Measurements from ENCODE around the gene TOR1B. TPM values are rescaled to one million over a fixed set of nuclear protein-coding genes. Genes with fewer than 3 reads are reported as not detected.

The TOR1B gene
- polyA plus RNA-seq, 1 experiment, result 31.0 TPM

- POLR2A ChIA-PET, result no interaction called here
- CTCF ChIA-PET, result no interaction called here
- no peak for TF ChIP-seq CTCF (IDR thresholded peaks at IDR 0.05; ENCODE audit: low read depth, low read length)
- Histone ChIP-seq H3K27me3 (ENCODE audit: control insufficient read depth, insufficient read depth, low read length) (no peaks in the 10 kb centered on the region), H3K9me3 (ENCODE audit: control insufficient read depth, insufficient read depth, low read length) (no peaks in the 10 kb centered on the region), H3K4me3 (ENCODE audit: low read depth, low read length) (no peak overlapping the region), H3K27ac (ENCODE audit: low read depth, low read length) (no peak overlapping the region)
- no peak for DNase-seq (ENCODE audit: low read depth, low spot score)
Measured at GRCh38 chr9:129853614-129854013, 50.6 kb downstream of the TOR1B start.

GRCh38 chr9:129854588-129855110, 51.7 kb downstream of the TOR1B start:
- POLR2A ChIA-PET, result no interaction called here
- Histone ChIP-seq H3K27me3 (ENCODE audit: control insufficient read depth, insufficient read depth, low read length) (no peaks in the 10 kb centered on the region), H3K9me3 (ENCODE audit: control insufficient read depth, insufficient read depth, low read length) (no peaks in the 10 kb centered on the region), H3K27ac (ENCODE audit: low read depth, low read length) (no peak overlapping the region), H3K4me3 (ENCODE audit: low read depth, low read length) (no peak overlapping the region)
- no peak for TF ChIP-seq CTCF (IDR thresholded peaks at IDR 0.05; ENCODE audit: low read depth, low read length)
- DNase-seq (ENCODE audit: low read depth, low spot score), result no peak
- CTCF ChIA-PET, result no interaction called here

GRCh38 chr9:129857207-129857606, 54.2 kb downstream of the TOR1B start:
- H3K27ac ChIP-seq (ENCODE audit: low read depth, low read length), result no peak overlapping the region
- ChIA-PET POLR2A (no interaction called here), CTCF (no interaction called here)
- no peaks in the 10 kb centered on the region for H3K9me3 ChIP-seq (ENCODE audit: control insufficient read depth, insufficient read depth, low read length)
- no peak for TF ChIP-seq CTCF (IDR thresholded peaks at IDR 0.05; ENCODE audit: low read depth, low read length)
- no peak for DNase-seq (ENCODE audit: low read depth, low spot score)
- no peak overlapping the region for H3K4me3 ChIP-seq (ENCODE audit: low read depth, low read length)
- H3K27me3 ChIP-seq (ENCODE audit: control insufficient read depth, insufficient read depth, low read length), result no peaks in the 10 kb centered on the region

GRCh38 chr9:129858167-129858962, 55.4 kb downstream of the TOR1B start:
- no peak overlapping the region for H3K27ac ChIP-seq (ENCODE audit: low read depth, low read length)
- no peaks in the 10 kb centered on the region for H3K27me3 ChIP-seq (ENCODE audit: control insufficient read depth, insufficient read depth, low read length)
- TF ChIP-seq CTCF (IDR thresholded peaks at IDR 0.05; ENCODE audit: low read depth, low read length), result no peak
- H3K4me3 ChIP-seq (ENCODE audit: low read depth, low read length), result no peak overlapping the region
- ChIA-PET POLR2A (no interaction called here), CTCF (no interaction called here)
- no peaks in the 10 kb centered on the region for H3K9me3 ChIP-seq (ENCODE audit: control insufficient read depth, insufficient read depth, low read length)
- DNase-seq (ENCODE audit: low read depth, low spot score), result no peak

Other genes with a start within 250 kb of the TOR1B start
- gene C9orf50, start 182.1 kb upstream of the TOR1B start, polyA plus RNA-seq (2011; rRNA removed), result 0.26 and 0.30 TPM in 2 replicates
- gene NTMT1, start 177.0 kb upstream of the TOR1B start, polyA plus RNA-seq (2011; rRNA removed), result 49.3 and 50.4 TPM in 2 replicates
- gene ASB6, start 161.0 kb upstream of the TOR1B start, polyA plus RNA-seq (2011; rRNA removed), result 11.6 and 15.3 TPM in 2 replicates
- 8.3 and 15.0 TPM in 2 replicates for gene PRRX2, start 137.5 kb upstream of the TOR1B start, polyA plus RNA-seq (2011; rRNA removed)
- gene PTGES, start 50.1 kb upstream of the TOR1B start, polyA plus RNA-seq (2011; rRNA removed), result 17.0 and 21.4 TPM in 2 replicates
- 72.0 and 78.5 TPM in 2 replicates for gene TOR1A, start 21.0 kb downstream of the TOR1B start, polyA plus RNA-seq (2011; rRNA removed)
- gene C9orf78, start 32.1 kb downstream of the TOR1B start, polyA plus RNA-seq (2011; rRNA removed), result 51.4 and 66.8 TPM in 2 replicates
- 10.3 and 13.2 TPM in 2 replicates for gene USP20, start 32.3 kb downstream of the TOR1B start, polyA plus RNA-seq (2011; rRNA removed)
- 19.1 and 22.3 TPM in 2 replicates for gene FNBP1, start 240.0 kb downstream of the TOR1B start, polyA plus RNA-seq (2011; rRNA removed)